Measurements from ENCODE around the gene C1orf198. TPM values are rescaled to one million over a fixed set of nuclear protein-coding genes. Genes with fewer than 3 reads are reported as not detected.
A peak's percentile ranks its signal among the peaks of the same experiment; 100 is the strongest.

The C1orf198 gene
- total and polyA plus RNA-seq, 12 donors, result 15.2 to 59.4 (median 24.6) TPM

GRCh38 chr1:230909974-230910754 lies 41.8 kb upstream of the C1orf198 start:
- WGBS, 4 donors, result 85 to 90% (median 89%) methylated on average over 13 of the region's 13 CpGs
- Histone ChIP-seq H3K27ac (peak overlapping the region in 2 of 5 donors; percentile 28 to 65), H3K4me1 (replicated peaks in 1 of 2) (no peaks in the 10 kb centered on the region), H3K27me3 (no peaks in the 10 kb centered on the region), H3K4me3 (no peak overlapping the region), H3K36me3 (replicated peaks in 1 of 2) (no peaks in the 10 kb centered on the region), H3K9me3 (replicated peaks in 1 of 3) (no peaks in the 10 kb centered on the region)
- TF ChIP-seq CTCF (IDR thresholded peaks at IDR 0.05) (no peak), POLR2A (IDR thresholded peaks at IDR 0.05) (no peak)
- intact Hi-C loops (cut with DNase I), result loop anchor here in 1 of 2 donors (10.0 kb wide), 2 partner anchors 115 to 305 kb away; no protein-coding TSS in a partner anchor
- no peak for DNase-seq

GRCh38 chr1:230907472-230908205 lies 39.3 kb upstream of the C1orf198 start:
- Histone ChIP-seq H3K27ac (no peak overlapping the region), H3K9me3 (replicated peaks in 1 of 3) (no peaks in the 10 kb centered on the region), H3K27me3 (no peaks in the 10 kb centered on the region), H3K36me3 (replicated peaks in 1 of 2) (peaks cover 0 to 5% of the 10 kb centered on the region in 2 donors), H3K4me3 (no peak overlapping the region), H3K4me1 (replicated peaks in 1 of 2) (no peaks in the 10 kb centered on the region)
- WGBS, 4 donors, result 85 to 96% (median 92%) methylated on average over 4 of the region's 4 CpGs
- intact Hi-C loops (cut with DNase I), result no loop called here
- no peak for DNase-seq
- TF ChIP-seq CTCF (IDR thresholded peaks at IDR 0.05) (no peak), POLR2A (IDR thresholded peaks at IDR 0.05) (no peak)

- Histone ChIP-seq H3K27ac (no peak overlapping the region), H3K9me3 (replicated peaks in 1 of 3) (no peaks in the 10 kb centered on the region), H3K4me1 (replicated peaks in 1 of 2) (no peaks in the 10 kb centered on the region), H3K4me3 (no peak overlapping the region), H3K27me3 (no peaks in the 10 kb centered on the region), H3K36me3 (replicated peaks in 1 of 2) (peaks cover 0 to 5% of the 10 kb centered on the region in 2 donors)
- TF ChIP-seq POLR2A (IDR thresholded peaks at IDR 0.05), result no peak
- 91 to 98% (median 92%) methylated on average over 2 of the region's 2 CpGs for WGBS, 4 donors
- intact Hi-C loops (cut with DNase I), result no loop called here
- no peak for DNase-seq
These were observed 37.9 kb upstream of the C1orf198 start for GRCh38 chr1:230906226-230906625.

GRCh38 chr1:230905733-230906132 lies 37.4 kb upstream of the C1orf198 start:
- Histone ChIP-seq H3K9me3 (replicated peaks in 1 of 3) (no peaks in the 10 kb centered on the region), H3K36me3 (replicated peaks in 1 of 2) (peaks cover 0 to 5% of the 10 kb centered on the region in 2 donors), H3K4me3 (no peak overlapping the region), H3K27ac (no peak overlapping the region), H3K27me3 (no peaks in the 10 kb centered on the region), H3K4me1 (replicated peaks in 1 of 2) (no peaks in the 10 kb centered on the region)
- intact Hi-C loops (cut with DNase I), result no loop called here
- WGBS, 4 donors, result 79 to 93% (median 86%) methylated on average over 5 of the region's 5 CpGs
- DNase-seq, result no peak
- TF ChIP-seq CTCF (IDR thresholded peaks at IDR 0.05) (no peak), POLR2A (IDR thresholded peaks at IDR 0.05) (no peak)
